Ascending aorta (tissue), 2 donors: ENCODE data around the gene TARBP1. TPM values are rescaled to one million over a fixed set of nuclear protein-coding genes. Genes with fewer than 3 reads are reported as not detected.

Experiments used
- DNase-seq, 2 donors: peaks; one replicate each; pipeline ENCODE4 v3.0.0-alpha.2; 2019; ENCODE audit warnings: low spot score in 2 of 2
- H3K27ac ChIP-seq, 2 donors: fragments of 200-600 bp; sonication (generic); one replicate each; pipeline ENCODE4 v1.5.1; 2016 to 2017; ENCODE audit warnings: mild to moderate bottlenecking in 1 of 2
- H3K27me3 ChIP-seq: fragments of 200-600 bp; sonication (generic); one replicate; pipeline ENCODE4 v1.5.1; 2017
- H3K36me3 ChIP-seq, 2 donors: fragments of 200-600 bp; sonication (generic); one replicate each; pipeline ENCODE4 v1.5.1; 2016
- H3K4me1 ChIP-seq, 2 donors: fragments of 200-600 bp; sonication (generic); one replicate each; pipeline ENCODE4 v1.5.1; 2016 to 2017; ENCODE audit warnings: mild to moderate bottlenecking in 1 of 2
- H3K4me3 ChIP-seq, 2 donors: fragments of 200-600 bp; sonication (generic); one replicate each; pipeline ENCODE4 v1.5.1; 2016 to 2017; ENCODE audit warnings: mild to moderate bottlenecking in 1 of 2
- H3K9me3 ChIP-seq, 2 donors: fragments of 200-600 bp; sonication (generic); one replicate each; pipeline ENCODE4 v1.5.1; 2016
- intact Hi-C: fragments of 100-400 bp; cut with DNase I; formaldehyde crosslinking; loops from one replicate; pipeline ENCODE4 v1.15.1; 2023
- total RNA-seq: library from RNA; depleted of rRNA; stranded (reverse); fragments of >200 nt; gene quantifications from one replicate; pipeline ENCODE4 v1.1.0, GENCODE V29; 2016
- TF ChIP-seq, protein P1 (sequence below), 3 experiments: fragments of 200-600 bp in 2 of 3; fragments of 450-650 bp in 1 of 3; sonication (generic) in 2 of 3; IDR thresholded peaks; one replicate each; pipeline ENCODE4 v1.5.1; 2016 to 2019; ENCODE audit warnings: antibody characterized with exemption in 3 of 3, mild to moderate bottlenecking in 1 of 3, moderate library complexity in 1 of 3

TARBP1 gene
- total RNA-seq, 1 donor from 2014 or later: 19.2 TPM

DNA sequence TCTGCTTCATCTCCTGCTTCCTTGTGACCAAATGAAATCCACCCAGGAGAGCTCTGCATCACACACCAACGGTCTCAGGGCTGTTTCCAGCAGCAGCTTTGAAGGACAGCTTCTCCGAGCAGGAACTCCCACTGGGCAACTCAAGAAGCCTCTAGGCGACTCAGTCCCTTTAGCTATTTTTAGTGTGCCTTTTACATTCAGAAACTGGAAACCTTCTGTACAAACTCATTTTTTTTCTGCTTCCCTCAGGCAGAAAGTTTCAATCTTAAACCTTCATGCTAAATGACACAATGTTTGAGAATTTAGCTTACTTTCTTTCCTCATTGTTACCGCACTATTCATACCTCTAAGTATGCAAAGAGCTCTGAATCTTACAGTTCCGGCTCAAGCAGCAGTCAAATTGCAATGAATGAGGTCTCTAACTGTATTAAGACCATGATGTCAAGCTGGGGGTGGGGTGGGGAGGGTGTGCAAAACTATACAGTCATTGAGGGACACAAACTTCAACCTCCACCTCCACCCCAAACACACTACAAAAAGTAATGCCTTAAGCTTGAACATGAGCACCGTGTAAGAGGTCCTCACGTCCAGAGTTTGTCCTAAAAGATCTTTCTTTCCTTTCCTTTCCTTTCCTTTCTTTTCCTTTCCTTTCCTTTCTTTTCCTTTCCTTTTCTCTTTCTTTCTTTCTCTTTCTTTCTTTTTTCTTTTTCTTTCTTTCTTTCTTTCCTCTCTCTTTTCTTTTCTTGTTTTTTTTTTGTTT lies 16.4 kb upstream of the TARBP1 start:
- peak overlapping the region; percentile 77 to 78 for H3K27ac ChIP-seq
- H3K4me1 ChIP-seq: peaks cover 3 to 14% of the 10 kb centered on the region in 2 donors
- H3K4me3 ChIP-seq: no peak overlapping the region
- DNase-seq: peak in 1 of 2 donors; percentile 75
- TF ChIP-seq, protein P1, sequence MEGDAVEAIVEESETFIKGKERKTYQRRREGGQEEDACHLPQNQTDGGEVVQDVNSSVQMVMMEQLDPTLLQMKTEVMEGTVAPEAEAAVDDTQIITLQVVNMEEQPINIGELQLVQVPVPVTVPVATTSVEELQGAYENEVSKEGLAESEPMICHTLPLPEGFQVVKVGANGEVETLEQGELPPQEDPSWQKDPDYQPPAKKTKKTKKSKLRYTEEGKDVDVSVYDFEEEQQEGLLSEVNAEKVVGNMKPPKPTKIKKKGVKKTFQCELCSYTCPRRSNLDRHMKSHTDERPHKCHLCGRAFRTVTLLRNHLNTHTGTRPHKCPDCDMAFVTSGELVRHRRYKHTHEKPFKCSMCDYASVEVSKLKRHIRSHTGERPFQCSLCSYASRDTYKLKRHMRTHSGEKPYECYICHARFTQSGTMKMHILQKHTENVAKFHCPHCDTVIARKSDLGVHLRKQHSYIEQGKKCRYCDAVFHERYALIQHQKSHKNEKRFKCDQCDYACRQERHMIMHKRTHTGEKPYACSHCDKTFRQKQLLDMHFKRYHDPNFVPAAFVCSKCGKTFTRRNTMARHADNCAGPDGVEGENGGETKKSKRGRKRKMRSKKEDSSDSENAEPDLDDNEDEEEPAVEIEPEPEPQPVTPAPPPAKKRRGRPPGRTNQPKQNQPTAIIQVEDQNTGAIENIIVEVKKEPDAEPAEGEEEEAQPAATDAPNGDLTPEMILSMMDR (IDR thresholded peaks at IDR 0.05): no peak
- H3K27me3 ChIP-seq: no peaks in the 10 kb centered on the region
- intact Hi-C loops: loop anchor here (5.0 kb wide), 2 partner anchors 487 to 1007 kb away; partner anchors contain the start of gene B3GALNT2
- no peaks in the 10 kb centered on the region for H3K36me3 ChIP-seq
- no peaks in the 10 kb centered on the region for H3K9me3 ChIP-seq

- Histone ChIP-seq H3K9me3 (no peaks in the 10 kb centered on the region), H3K27me3 (no peaks in the 10 kb centered on the region), H3K36me3 (no peaks in the 10 kb centered on the region), H3K27ac (no peak overlapping the region), H3K4me3 (no peak overlapping the region), H3K4me1 (peaks cover 0 to 3% of the 10 kb centered on the region in 2 donors)
- TF ChIP-seq, protein P1 (IDR thresholded peaks at IDR 0.05): no peak
- no peak for DNase-seq
- intact Hi-C loops: no loop called here
These were observed 15.1 kb upstream of the TARBP1 start for GRCh38 chr1:234494049-234494448.

DNA sequence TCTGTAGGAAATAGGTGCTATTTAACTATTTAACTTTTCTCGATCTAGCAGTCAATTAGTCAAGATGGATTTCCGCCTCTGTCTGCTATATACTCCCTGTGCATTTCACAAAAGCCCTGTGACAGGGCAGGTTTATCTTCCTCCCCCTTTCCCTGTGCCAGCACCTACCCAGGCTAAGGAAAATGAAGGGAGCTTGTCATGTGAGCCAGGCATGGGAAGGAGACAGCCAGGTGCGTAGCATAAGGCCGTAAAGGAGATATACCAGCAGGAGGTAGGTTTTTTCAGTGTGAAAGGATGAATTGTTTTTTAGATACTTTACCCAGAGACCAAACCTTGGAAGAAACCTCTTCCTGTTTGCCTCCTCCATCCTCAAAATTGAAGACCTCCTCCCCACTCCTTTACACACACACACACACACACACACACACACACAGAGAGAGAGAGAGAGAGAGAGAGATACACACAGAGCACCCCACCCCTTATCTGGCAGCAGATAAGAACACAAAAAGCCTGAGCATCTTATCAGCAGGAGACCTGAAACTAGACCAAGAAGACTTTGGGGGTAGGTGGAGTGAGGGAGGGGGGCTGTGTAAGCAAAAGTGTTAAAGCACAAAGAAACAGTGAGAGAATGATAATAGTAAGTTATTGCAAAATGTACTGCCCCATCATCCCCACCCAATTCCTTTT lies 12.0 kb upstream of the TARBP1 start:
- no peak overlapping the region for H3K4me3 ChIP-seq
- H3K27ac ChIP-seq: no peak overlapping the region
- H3K9me3 ChIP-seq: no peaks in the 10 kb centered on the region
- DNase-seq: no peak
- TF ChIP-seq, protein P1 (IDR thresholded peaks at IDR 0.05): no peak
- intact Hi-C loops: no loop called here
- peaks cover 0 to 3% of the 10 kb centered on the region in 2 donors for H3K4me1 ChIP-seq
- H3K36me3 ChIP-seq: no peaks in the 10 kb centered on the region
- no peaks in the 10 kb centered on the region for H3K27me3 ChIP-seq

GRCh38 chr1:234489698-234490077 lies 10.7 kb upstream of the TARBP1 start:
- TF ChIP-seq, protein P1 (IDR thresholded peaks at IDR 0.05): no peak
- no peak for DNase-seq
- H3K36me3 ChIP-seq: no peaks in the 10 kb centered on the region
- no peak overlapping the region for H3K4me3 ChIP-seq
- no peaks in the 10 kb centered on the region for H3K9me3 ChIP-seq
- intact Hi-C loops: loop anchor here (10.0 kb wide), 1 partner anchor 925 kb away; no protein-coding TSS in a partner anchor
- H3K27ac ChIP-seq: no peak overlapping the region
- H3K4me1 ChIP-seq: no peaks in the 10 kb centered on the region
- H3K27me3 ChIP-seq: no peaks in the 10 kb centered on the region

GRCh38 chr1:234489007-234489697 lies 10.2 kb upstream of the TARBP1 start:
- TF ChIP-seq, protein P1 (IDR thresholded peaks at IDR 0.05): no peak
- DNase-seq: no peak
- no peaks in the 10 kb centered on the region for H3K4me1 ChIP-seq
- intact Hi-C loops: loop anchor here (10.0 kb wide), 1 partner anchor 926 kb away; no protein-coding TSS in a partner anchor
- H3K9me3 ChIP-seq: no peaks in the 10 kb centered on the region
- H3K4me3 ChIP-seq: no peak overlapping the region
- no peaks in the 10 kb centered on the region for H3K36me3 ChIP-seq
- H3K27ac ChIP-seq: no peak overlapping the region
- no peaks in the 10 kb centered on the region for H3K27me3 ChIP-seq
